Ramos (cell line): ENCODE data around the gene ROBO3.

Experiments
- in situ Hi-C: fragments of 300-500 bp; cut with MboI; formaldehyde crosslinking; loops from one replicate; pipeline ENCODE4 v1.14.3; 2022; ENCODE audit warnings: low sequenced_read_pairs; ENCODE audit not compliant: unreplicated experiment

The ROBO3 gene

GRCh38 chr11:124842305-124842704, 22.9 kb upstream of the ROBO3 start:
- in situ Hi-C loops = loop anchor here (25.0 kb wide), 1 partner anchor 430 kb away; the partner anchor contains the start of gene OR8B4

GRCh38 chr11:124843616-124843910, 21.7 kb upstream of the ROBO3 start:
- in situ Hi-C loops = loop anchor here (25.0 kb wide), 1 partner anchor 431 kb away; the partner anchor contains the start of gene OR8B4

GRCh38 chr11:124844664-124845079, 20.6 kb upstream of the ROBO3 start:
- in situ Hi-C loops = loop anchor here (25.0 kb wide), 1 partner anchor 432 kb away; the partner anchor contains the start of gene OR8B4

GRCh38 chr11:124846070-124846673, 19.1 kb upstream of the ROBO3 start:
- in situ Hi-C loops = loop anchor here (25.0 kb wide), 1 partner anchor 434 kb away; the partner anchor contains the start of gene OR8B4

GRCh38 chr11:124859171-124859570, 6.1 kb upstream of the ROBO3 start:
- in situ Hi-C loops = no loop called here

- in situ Hi-C loops = no loop called here
Observed at GRCh38 chr11:124861670-124862069, 3.6 kb upstream of the ROBO3 start.

GRCh38 chr11:124863137-124863825, 2.0 kb upstream of the ROBO3 start:
- in situ Hi-C loops = no loop called here

GRCh38 chr11:124863826-124864165, 1.4 kb upstream of the ROBO3 start:
- in situ Hi-C loops = no loop called here

GRCh38 chr11:124864176-124864891, 898 bp upstream of the ROBO3 start:
- in situ Hi-C loops = no loop called here

GRCh38 chr11:124864892-124865180, 396 bp upstream of the ROBO3 start:
- in situ Hi-C loops = no loop called here

GRCh38 chr11:124865902-124866851, 945 bp downstream of the ROBO3 start:
- in situ Hi-C loops = no loop called here

- in situ Hi-C loops = no loop called here
Observed at GRCh38 chr11:124867700-124868099, 2.5 kb downstream of the ROBO3 start.

GRCh38 chr11:124868331-124869274, 3.4 kb downstream of the ROBO3 start:
- in situ Hi-C loops = no loop called here

GRCh38 chr11:124869331-124869730, 4.1 kb downstream of the ROBO3 start:
- in situ Hi-C loops = no loop called here

- in situ Hi-C loops = no loop called here
Observed at GRCh38 chr11:124869856-124870387, 4.7 kb downstream of the ROBO3 start.

GRCh38 chr11:124870430-124870829, 5.2 kb downstream of the ROBO3 start:
- in situ Hi-C loops = no loop called here

- in situ Hi-C loops = no loop called here
Observed at GRCh38 chr11:124872280-124872679, 7.0 kb downstream of the ROBO3 start.

- in situ Hi-C loops = no loop called here
Observed at GRCh38 chr11:124872741-124873140, 7.5 kb downstream of the ROBO3 start.

- in situ Hi-C loops = no loop called here
Observed at GRCh38 chr11:124873951-124874350, 8.7 kb downstream of the ROBO3 start.
